ENCODE measurements around the gene ONECUT2.

ONECUT2 gene

DNA sequence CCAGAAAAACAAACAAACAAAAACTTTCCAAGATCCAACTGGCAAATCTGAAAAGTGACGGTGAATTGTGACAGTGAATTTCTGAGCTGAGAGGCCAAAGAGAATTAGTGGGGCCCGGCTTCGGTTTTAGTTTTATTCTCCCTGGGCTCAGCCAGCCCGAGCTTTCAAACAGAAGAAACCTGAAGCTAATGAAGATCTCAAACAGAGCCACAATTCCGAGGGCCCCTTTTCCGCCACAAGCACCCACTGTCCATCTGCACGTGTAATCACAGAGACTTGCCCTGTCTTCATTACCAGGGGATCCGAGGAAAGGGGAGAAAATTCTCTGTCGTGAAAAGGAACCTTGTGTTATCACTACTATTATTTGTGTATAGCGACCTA is 4.2 kb upstream of the ONECUT2 start:
- no peak for DNase-seq (ENCODE audit: low read depth in 1 of 2, low spot score in 1 of 2)

DNA sequence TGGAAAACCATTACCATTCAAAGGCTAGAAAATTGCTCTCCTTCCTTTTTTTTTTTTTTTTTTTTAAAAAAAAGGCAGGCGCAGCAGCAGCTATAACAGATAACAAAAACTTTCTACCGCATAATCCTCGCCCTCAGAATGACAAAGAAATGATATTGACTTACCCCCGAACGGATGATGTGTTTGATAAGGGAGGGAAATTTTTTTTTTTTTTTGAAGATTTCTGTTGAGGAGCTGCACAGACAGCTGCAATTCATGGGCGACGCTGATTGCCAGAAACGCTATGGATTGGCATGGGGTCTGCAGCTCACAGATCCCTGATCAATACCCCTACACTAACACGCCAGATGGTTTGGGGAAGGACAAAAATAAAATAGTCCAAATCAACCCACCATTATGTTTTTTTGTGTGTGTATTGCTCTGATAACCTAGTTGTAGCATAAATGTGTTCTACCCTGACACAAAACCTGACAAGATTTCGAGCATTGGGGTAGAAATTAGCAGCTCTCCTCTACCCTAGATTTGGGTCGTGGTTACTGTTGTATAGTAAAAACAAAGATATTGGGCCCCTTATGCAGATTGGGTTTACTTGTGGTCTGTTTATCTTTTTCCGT is 3.6 kb upstream of the ONECUT2 start:
- no peak for DNase-seq (ENCODE audit: low read depth in 1 of 2, low spot score in 1 of 2)

DNA sequence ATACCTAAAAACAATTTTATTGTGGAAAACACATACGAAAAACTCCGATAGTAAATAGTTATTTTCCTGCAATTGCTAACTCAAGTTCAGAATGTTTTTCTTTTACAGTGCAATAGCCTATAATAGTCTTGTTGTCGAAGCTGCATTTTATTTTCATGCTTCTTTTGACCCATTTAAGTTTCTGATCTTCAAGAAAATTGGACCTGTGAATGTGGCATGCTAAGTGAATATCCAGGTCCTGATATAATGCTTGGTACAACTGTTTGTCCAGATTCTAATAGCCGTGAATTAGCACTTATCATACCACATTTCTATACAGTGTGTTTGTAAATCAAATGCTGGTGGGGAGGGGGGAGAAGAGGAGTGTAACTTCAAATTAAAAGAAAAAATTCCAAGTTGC is 3.0 kb upstream of the ONECUT2 start:
- no peak for DNase-seq (ENCODE audit: low read depth in 1 of 2, low spot score in 1 of 2)

DNA sequence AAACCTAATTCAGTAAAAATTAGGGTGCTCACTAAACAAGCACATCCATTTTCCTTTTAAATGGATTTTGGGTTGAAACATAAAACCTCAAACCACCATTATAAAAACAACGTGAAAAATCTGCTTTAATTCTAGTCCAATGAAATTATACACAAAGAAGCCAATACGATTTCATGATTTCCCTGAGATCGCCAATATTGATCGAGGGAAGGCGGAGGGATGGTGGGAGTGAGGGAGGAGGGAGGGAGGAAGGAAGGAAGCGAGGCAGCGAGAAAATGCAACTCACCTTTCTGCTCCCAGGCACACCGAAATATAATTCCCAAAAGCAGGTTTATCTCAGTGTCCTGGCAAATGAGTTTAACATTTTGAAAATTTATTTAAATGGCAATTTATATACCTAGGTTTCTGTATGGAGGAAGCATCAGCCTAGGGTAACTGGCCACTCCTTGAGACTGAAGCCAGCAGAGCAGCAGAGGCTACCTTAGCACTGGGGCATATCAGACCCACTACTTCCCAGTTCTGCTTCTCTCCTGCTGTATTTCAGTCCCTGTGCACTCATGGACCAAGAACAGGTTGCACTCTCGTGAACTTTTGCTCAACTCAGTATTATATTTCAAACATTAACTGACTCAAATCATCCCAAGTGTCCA is 2.3 kb upstream of the ONECUT2 start:
- no peak for DNase-seq (ENCODE audit: low read depth in 1 of 2, low spot score in 1 of 2)

DNA sequence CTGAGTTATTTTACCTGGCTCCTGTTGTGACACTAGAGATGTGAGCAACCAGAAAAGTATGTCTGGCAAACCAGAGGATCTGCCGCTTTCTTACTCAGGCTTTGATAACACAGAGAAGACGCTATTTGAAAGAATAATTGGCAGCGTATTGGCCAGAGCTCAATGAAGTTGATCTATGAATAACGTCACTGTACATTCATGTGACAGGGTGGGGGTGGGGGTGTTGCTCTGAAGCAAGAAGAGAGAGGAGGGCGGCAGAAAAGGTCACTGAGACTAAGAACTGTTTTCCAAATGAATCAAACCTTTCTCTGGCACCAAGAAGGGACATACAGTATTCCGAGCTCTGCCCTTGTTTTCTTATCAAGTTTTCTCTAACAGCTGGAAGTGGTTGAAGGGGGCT is 1.7 kb upstream of the ONECUT2 start:
- no peak for DNase-seq (ENCODE audit: low read depth in 1 of 2, low spot score in 1 of 2)

DNA sequence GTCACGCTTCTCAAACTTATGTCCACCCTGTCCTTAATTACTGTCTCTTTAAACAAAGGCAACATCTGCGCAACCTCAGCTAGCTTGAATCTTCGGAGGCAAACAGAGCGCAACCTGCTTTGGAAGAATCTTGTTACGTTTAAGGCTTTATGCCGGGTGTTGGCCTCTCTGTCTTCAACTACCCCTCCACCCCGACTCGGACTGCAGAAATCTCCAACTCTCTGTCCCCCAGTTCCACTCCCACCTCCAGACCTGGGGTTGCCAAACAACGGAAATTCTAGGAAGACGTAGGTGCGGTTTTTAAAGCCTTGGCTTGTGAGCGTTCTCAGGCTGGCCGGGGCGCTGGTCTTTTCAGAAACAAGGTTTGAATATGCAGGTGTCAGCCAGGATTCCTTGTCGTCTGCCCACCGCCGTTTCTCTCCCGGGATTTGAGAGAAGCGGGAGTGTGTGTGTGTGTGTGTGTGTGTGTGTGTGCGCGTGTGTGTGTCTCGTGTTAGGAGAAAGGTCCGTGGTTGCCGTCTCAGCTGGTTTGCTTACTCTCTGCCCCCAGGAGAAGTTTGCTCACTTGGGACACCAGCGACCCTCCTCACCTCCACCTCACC is 1.1 kb upstream of the ONECUT2 start:
- no peak for DNase-seq (ENCODE audit: low read depth in 1 of 2, low spot score in 1 of 2)

DNA sequence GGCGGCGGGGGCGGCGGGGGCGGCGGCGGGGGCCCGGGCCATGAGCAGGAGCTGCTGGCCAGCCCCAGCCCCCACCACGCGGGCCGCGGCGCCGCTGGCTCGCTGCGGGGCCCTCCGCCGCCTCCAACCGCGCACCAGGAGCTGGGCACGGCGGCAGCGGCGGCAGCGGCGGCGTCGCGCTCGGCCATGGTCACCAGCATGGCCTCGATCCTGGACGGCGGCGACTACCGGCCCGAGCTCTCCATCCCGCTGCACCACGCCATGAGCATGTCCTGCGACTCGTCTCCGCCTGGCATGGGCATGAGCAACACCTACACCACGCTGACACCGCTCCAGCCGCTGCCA is 644 bp downstream of the ONECUT2 start:
- no peak for DNase-seq (ENCODE audit: low read depth in 1 of 2, low spot score in 1 of 2)

DNA sequence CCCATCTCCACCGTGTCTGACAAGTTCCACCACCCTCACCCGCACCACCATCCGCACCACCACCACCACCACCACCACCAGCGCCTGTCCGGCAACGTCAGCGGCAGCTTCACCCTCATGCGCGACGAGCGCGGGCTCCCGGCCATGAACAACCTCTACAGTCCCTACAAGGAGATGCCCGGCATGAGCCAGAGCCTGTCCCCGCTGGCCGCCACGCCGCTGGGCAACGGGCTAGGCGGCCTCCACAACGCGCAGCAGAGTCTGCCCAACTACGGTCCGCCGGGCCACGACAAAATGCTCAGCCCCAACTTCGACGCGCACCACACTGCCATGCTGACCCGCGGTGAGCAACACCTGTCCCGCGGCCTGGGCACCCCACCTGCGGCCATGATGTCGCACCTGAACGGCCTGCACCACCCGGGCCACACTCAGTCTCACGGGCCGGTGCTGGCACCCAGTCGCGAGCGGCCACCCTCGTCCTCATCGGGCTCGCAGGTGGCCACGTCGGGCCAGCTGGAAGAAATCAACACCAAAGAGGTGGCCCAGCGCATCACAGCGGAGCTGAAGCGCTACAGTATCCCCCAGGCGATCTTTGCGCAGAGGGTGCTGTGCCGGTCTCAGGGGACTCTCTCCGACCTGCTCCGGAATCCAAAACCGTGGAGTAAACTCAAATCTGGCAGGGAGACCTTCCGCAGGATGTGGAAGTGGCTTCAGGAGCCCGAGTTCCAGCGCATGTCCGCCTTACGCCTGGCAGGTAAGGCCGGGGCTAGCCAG is 1.2 kb downstream of the ONECUT2 start:
- no peak for DNase-seq (ENCODE audit: low read depth in 1 of 2, low spot score in 1 of 2)

DNA sequence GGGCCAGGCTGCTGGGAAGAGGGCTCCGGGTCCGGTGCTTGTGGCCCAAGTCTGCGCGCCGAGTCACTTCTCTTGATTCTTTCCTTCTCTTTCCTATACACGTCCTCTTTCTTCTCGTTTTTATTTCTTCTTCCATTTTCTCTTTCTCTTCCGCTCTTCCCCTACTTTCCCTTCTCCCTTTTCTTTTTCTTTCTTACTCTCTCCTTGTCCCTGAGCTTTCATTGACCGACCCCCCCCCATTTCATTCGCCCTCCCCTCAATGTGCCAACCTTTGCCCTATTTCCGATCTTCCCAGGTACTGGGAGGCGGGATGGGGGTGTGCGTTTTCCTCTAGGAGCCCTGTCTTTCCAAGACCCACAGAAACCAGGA is 1.8 kb downstream of the ONECUT2 start:
- no peak for DNase-seq (ENCODE audit: low read depth in 1 of 2, low spot score in 1 of 2)

DNA sequence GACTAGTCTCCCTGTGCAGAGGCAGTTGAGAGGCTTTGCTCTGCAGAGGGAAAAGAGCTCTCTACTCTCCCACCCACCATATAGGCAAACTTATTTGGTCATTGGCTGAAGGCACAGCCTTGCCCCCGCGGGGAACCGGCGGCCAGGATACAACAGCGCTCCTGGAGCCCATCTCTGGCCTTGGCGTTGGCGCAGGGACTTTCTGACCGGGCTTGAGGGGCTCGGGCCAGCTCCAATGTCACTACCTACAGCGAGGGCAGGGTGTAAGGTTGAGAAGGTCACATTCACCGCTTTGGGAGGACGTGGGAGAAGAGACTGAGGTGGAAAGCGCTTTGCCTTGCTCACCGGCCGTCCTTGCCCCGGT is 2.2 kb downstream of the ONECUT2 start:
- DNase-seq (ENCODE audit: low read depth in 1 of 2, low spot score in 1 of 2) = no peak

DNA sequence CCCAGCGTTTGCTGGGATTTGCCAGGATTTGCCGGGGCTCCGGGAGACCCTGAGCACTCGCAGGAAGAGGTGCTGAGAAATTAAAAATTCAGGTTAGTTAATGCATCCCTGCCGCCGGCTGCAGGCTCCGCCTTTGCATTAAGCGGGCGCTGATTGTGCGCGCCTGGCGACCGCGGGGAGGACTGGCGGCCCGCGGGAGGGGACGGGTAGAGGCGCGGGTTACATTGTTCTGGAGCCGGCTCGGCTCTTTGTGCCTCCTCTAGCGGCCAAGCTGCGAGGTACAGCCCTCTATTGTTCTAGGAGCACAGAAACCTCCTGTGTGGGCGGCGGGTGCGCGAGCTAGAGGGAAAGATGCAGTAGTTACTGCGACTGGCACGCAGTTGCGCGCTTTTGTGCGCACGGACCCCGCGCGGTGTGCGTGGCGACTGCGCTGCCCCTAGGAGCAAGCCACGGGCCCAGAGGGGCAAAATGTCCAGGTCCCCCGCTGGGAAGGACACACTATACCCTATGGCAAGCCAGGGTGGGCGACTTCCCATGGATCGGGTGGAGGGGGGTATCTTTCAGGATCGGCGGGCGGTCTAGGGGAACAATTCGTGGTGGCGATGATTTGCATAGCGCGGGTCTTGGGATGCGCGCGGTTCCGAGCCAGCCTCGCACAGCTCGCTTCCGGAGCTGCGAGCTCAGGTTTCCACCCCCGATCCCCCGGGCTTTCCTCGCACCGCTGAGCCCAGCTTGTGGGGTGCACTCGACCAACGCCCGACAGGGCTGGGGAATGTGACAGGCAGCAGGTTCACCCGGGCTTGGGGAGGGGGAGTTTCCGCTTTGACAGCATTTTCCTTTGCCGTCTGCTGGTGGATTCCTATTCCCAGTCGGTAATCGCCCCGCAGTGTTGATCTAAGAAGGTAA is 2.8 kb downstream of the ONECUT2 start:
- no peak for DNase-seq (ENCODE audit: low read depth in 1 of 2, low spot score in 1 of 2)

DNA sequence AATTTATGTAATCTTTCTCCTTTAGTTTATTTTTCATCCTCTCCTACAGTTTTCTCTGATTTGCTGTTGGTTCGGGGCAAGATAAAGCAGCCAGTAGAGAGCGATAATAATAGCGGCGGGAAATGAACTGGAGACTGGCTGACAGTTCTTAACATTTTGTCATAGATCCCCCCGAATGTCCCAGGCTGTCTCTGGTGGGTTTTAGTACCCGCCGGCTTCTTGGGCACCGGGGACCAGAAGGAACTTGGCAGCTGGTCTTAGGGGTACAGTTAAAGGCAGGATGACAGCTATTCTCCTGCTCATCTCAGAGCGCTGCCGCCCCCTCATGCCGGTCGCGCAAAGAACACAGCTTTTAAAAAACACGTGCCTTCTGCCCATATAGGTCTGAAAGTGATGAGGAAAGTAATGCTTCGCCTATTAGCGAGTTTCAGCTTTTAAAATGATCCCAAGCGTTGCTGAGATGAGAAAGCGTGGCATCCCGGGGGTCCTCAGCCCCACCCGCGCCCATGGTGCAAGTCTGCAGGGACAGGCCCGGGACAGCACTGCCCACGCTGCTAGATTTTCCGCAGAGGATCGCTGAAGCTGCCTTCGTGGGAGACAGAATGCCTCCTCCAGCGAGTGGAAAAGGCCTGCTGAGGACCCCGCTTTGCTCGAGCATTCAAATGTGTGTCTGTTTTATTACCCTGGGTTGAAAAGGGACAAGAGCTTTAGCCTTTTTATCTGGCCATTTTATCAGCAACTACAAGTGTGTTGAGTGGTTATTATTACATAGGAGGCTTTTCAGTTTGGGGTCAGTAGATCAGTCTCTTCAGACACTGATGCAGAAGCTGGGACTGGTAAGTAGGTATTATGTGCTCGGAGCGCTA is 3.8 kb downstream of the ONECUT2 start:
- DNase-seq (ENCODE audit: low read depth in 1 of 2, low spot score in 1 of 2) = no peak

DNA sequence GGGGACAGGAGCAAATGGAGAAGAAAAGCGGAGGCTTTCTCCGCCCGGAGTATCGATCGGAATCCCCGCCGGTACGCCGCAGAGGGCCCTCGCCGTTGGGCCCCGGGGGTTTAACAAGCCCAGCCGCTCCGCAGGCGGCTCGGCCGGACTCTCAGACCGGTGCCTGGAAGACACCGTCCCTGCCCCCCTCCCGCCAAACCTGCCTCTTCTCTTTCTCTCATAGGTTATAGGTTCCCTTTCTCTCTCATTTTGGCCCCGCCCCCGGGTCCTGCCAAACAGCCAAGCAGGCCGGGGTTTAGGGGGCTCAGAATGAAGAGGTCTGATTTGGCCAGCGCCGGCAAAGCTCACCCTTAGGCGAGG is 4.4 kb downstream of the ONECUT2 start:
- DNase-seq (ENCODE audit: low read depth in 1 of 2, low spot score in 1 of 2) = no peak

DNA sequence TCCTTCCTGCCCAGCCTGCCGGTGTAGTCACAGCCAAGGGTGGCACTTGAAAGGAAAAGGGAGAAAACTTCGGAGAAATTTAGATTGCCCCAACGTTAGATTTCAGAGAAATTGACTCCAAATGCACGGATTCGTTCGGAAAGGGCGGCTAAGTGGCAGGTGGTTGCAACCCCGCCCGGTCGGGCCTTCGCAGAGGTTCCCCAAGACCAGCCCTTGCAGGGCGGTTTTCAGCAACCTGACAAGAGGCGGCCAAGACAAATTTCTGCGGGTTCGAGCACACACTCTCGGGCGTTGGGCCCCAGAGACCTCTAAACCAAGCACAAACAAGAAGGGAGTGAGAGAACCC is 4.8 kb downstream of the ONECUT2 start:
- DNase-seq (ENCODE audit: low read depth in 1 of 2, low spot score in 1 of 2) = no peak

DNA sequence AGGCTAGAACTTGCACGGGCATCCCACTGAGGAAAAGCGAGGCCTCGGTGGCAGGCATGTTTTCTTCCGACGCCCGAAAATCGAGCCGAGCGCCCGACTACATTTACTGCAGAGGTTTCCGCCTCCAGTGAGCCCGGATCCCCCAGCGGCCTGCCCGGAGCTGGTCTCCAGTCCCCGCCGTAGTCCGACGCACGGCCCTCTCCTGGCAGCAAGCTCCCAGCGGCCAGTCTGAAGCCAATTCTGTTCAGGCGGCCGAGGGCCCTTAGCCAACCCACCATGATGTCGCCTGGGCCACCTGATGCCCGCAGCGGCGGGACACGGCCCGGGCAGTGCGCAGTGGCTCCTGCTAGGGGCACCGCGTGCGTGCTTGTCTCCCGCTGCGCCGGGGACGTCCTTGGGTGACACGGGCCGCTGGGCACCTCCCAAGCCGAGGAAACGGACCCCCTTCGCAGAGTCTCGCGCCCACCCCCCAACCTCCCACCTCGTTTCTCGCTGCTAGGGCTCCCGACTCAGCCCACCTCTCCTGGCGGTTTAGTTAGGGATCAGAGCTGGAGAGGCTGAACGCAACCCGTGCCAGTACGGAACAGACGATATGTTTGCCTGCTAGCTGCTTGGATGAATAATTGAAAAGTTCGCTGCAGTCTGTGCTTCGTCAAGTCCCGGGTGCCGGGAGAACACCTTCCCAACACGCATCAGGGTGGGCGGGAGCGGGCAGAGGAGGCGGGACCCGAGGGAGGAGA is 5.3 kb downstream of the ONECUT2 start:
- no peak for DNase-seq (ENCODE audit: low read depth in 1 of 2, low spot score in 1 of 2)

DNA sequence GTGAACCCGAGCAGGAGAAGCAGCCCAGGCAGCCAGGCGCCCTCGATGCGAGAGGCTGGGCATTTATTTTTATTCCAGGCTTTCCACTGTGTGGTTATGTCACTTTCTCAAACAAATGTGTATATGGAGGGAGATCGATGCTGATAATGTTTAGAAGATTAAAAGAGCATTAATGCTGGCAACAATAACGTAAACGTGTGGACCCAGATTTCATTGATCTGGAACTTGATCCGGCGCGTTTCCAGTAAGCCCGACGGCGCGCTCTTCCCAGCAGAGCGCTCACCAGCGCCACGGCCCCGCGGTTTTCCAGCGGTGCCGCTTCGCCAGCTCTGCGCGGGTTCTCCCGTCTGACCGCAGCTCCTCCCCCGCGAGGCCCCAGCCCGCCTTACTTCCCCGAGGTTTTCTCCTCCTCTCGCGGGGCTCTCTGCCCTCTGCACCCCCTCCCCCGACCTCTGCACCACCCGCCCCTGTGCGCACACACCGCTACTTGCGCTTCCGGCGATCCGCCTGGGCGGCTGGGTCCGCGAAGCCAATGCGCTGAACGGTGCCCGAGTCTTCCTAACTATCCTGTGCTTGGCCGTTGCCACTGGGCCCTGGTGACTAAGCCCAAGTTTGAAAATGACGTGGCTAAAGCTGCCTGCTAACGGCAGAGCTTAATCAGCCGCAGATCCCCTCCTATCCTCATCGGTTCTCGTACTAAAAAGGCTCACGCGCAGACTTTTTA is 6.1 kb downstream of the ONECUT2 start:
- no peak for DNase-seq (ENCODE audit: low read depth in 1 of 2, low spot score in 1 of 2)

DNA sequence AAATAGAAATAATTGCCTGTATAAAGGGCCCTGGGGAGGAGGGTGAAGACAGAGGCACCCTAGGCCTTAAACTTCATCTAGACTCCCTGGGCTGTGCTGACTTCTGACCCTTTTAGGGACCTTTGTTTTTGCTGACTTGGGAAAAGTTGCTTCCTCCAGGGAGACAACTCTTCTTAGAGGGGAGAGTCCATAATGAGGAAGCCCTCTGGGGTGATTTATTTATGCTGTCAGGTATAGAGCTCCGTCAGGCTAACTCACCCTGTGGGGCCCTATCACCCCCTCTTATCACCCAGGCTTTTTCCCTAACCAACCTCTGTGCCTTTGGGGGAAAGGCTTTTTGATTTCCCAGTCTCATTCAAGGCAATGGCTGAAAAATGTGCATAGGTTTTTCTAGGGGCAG is 8.1 kb downstream of the ONECUT2 start:
- DNase-seq (ENCODE audit: low read depth in 1 of 2, low spot score in 1 of 2) = no peak

DNA sequence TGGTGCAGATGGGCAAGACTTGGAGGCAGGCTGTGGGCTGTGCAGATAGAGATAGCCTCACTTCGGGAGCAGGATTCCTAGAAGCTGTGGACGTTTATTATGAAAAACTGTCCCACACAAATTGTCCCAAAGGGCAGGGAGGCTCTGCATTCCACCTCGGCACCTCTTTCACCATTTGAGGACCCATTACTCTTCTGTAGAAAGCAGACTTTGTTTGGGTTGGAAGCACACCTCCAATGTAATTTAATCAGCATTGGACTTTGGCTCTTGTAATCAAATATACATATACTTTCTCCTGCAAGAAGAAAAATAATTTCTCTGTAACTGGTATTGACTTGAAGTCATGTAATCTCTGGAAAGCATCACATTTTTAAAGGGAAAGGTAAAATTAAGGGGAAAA is 8.5 kb downstream of the ONECUT2 start:
- DNase-seq (ENCODE audit: low read depth in 1 of 2, low spot score in 1 of 2) = no peak

DNA sequence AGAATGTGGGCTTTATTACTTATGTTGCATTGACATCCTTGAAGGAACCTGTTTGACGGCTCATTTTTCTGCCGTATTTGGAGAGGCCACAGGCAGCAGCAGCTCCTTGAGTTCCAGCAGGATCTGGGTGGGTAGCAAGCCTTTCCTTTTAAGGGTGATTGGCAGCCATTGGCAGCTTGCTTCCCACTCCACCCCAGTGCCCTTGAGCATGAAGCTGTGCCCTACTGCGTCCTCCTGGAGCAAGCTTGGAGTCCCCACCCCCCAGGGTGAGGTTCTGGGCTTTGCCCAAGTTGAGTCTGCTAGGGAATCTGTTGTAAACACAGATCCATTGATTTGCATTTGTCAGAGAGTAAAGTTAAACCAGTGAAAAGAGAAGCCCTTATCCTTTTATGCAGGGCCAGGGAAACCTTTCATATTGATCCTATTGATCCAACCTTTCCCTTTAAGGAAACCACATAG is 9.2 kb downstream of the ONECUT2 start:
- DNase-seq (ENCODE audit: low read depth in 1 of 2, low spot score in 1 of 2) = no peak
